ENCODE data around the gene KIAA1217. TPM values are rescaled to one million over a fixed set of nuclear protein-coding genes. Genes with fewer than 3 reads are reported as not detected.

The KIAA1217 gene
- total and polyA plus RNA-seq, 2 of the 8 experiments (the other 6 are each of a cell fraction or from before 2014, with no cell fraction given), result 4.5 to 15.6 TPM

- 48% methylated on average over 10 of the region's 10 CpGs; no CpG with 5 or more reads in 1 of the 2 experiments for WGBS, 2 experiments (ENCODE audit: extremely low coverage in 1 of 2, insufficient coverage in 1 of 2, insufficient read length in 1 of 2, insufficient replicate concordance in 2 of 2, low coverage in 1 of 2, low lambda C conversion rate in 2 of 2, missing lambda C conversion rate in 1 of 2)
- Histone ChIP-seq H4K8ac (ENCODE audit: extremely low read depth, insufficient read depth, low read length) (no peak overlapping the region; the same call in 1 of the 2 replicates), H3K27me3 (replicated peaks in 1 of 4; ENCODE audit: control insufficient read depth in 3 of 4, extremely low read depth in 1 of 4, insufficient read depth in 3 of 4, low read length in 3 of 4) (no peaks in the 10 kb centered on the region), H4K20me1 (replicated peaks in 1 of 2; ENCODE audit: control insufficient read depth in 1 of 2, insufficient read depth in 2 of 2, low read length in 2 of 2) (no peaks in the 10 kb centered on the region), H3K9ac (replicated peaks in 1 of 4; ENCODE audit: extremely low read depth in 1 of 4, low read depth in 3 of 4, low read length in 3 of 4) (no peak overlapping the region), H3K4me3 (ENCODE audit: extremely low read depth in 1 of 4, insufficient read depth in 2 of 4, low read depth in 3 of 4, low read length in 4 of 4) (no peak overlapping the region), H3K4me1 (replicated peaks in 1 of 4; ENCODE audit: control insufficient read depth in 3 of 4, insufficient read depth in 4 of 4, low read length in 3 of 4) (peaks cover 6 to 16% (median 11%) of the 10 kb centered on the region in 4 experiments), H2AK5ac (ENCODE audit: low read depth, low read length) (no peak overlapping the region), H3K9me3 (ENCODE audit: insufficient read depth in 2 of 2, low read depth in 1 of 2, low read length in 1 of 2) (no peaks in the 10 kb centered on the region), H2AFZ (ENCODE audit: low read length) (no peak overlapping the region), H3K4ac (replicated peaks; ENCODE audit: insufficient read length, low read depth, low read length) (no peak overlapping the region), H3K56ac (replicated peaks; ENCODE audit: insufficient read length, low read depth, low read length) (no peak overlapping the region), H2BK120ac (replicated peaks; ENCODE audit: low read depth, low read length) (no peak overlapping the region), H2BK12ac (ENCODE audit: low read depth, low read length) (no peak overlapping the region), H3K79me2 (ENCODE audit: control insufficient read depth in 1 of 2, insufficient read depth in 2 of 2, low read length in 2 of 2) (no peaks in the 10 kb centered on the region), H3K79me1 (ENCODE audit: low read depth, low read length) (peaks cover 3% of the 10 kb centered on the region; the same call in 1 of the 2 replicates), H2BK15ac (ENCODE audit: low read length) (no peak overlapping the region), H4K91ac (replicated peaks; ENCODE audit: insufficient read length, low read length) (no peak overlapping the region), H3K36me3 (ENCODE audit: control insufficient read depth in 2 of 4, insufficient read depth in 4 of 4, low read length in 3 of 4) (no peaks in the 10 kb centered on the region), H2BK5ac (ENCODE audit: low read depth, low read length) (0 out of 2 replicates have a peak overlapping the region, but pooled peaks have one; percentile 78), H3K27ac (ENCODE audit: low read depth, low read length) (peak overlapping the region; percentile 33; the same call in 1 of the 2 replicates), H3K23me2 (ENCODE audit: low read depth, low read length) (no peaks in the 10 kb centered on the region), H3K18ac (ENCODE audit: extremely low read depth, low read length) (no peak overlapping the region), H2BK20ac (ENCODE audit: low read length) (no peak overlapping the region), H3K23ac (ENCODE audit: insufficient read length) (no peak overlapping the region), H3K14ac (ENCODE audit: insufficient read length) (no peak overlapping the region), H3K4me2 (ENCODE audit: insufficient read depth in 1 of 2, low read depth in 2 of 2, low read length in 2 of 2) (no peak overlapping the region), H4K5ac (ENCODE audit: insufficient read length, low read depth, low read length) (no peak overlapping the region)
- peak; percentile 50 for FAIRE-seq
- CTCF ChIA-PET (ENCODE audit: partially characterized antibody), result interaction anchor here (0.8 to 3.3 kb wide), 24 partner anchors 8 to 940 kb away, joined by 3 to 29 read pairs (median 4); no protein-coding TSS in a partner anchor
- POLR2A ChIA-PET (ENCODE audit: partially characterized antibody), result interaction anchor here (0.8 to 1.5 kb wide), 4 partner anchors 10 to 174 kb away, joined by 3 to 4 read pairs (median 4); partner anchors contain the start of gene KIAA1217
- peak; percentile 75 for DNase-seq (ENCODE audit: low read depth in 1 of 2, low spot score in 2 of 2)
- TF ChIP-seq MAFK (IDR thresholded peaks at IDR 0.05; ENCODE audit: low read depth, low read length), result no peak
- TF ChIP-seq NANOG (IDR thresholded peaks at IDR 0.05; ENCODE audit: insufficient read depth, low read depth, low read length, poor library complexity, severe bottlenecking), result no peak
- TF ChIP-seq YY1 (IDR thresholded peaks at IDR 0.05; ENCODE audit: low read depth, low read length), result no peak
- TF ChIP-seq BACH1 (IDR thresholded peaks at IDR 0.05; ENCODE audit: low read length), result no peak
- no peak for TF ChIP-seq PHF8 (conservative IDR thresholded peaks at IDR 0.05; ENCODE audit: low read depth, low read length)
- no peak for TF ChIP-seq RXRA (IDR thresholded peaks at IDR 0.05; ENCODE audit: insufficient read depth, low read depth, low read length)
- TF ChIP-seq TCF12 (IDR thresholded peaks at IDR 0.05; ENCODE audit: low read depth, low read length), result peak; percentile 94; the same call in 1 of the 2 replicates
- no peak for TF ChIP-seq SP4 (IDR thresholded peaks at IDR 0.05; ENCODE audit: low read length)
- TF ChIP-seq SUZ12 (IDR thresholded peaks at IDR 0.05; ENCODE audit: low read length), result no peak
- no peak for TF ChIP-seq POLR2AphosphoS5 (IDR thresholded peaks at IDR 0.05; ENCODE audit: low read depth, low read length)
- TF ChIP-seq CHD1 (IDR thresholded peaks at IDR 0.05; ENCODE audit: low read depth, low read length), result no peak
- no peak for TF ChIP-seq RNF2 (IDR thresholded peaks at IDR 0.05; ENCODE audit: borderline replicate concordance, low read depth, low read length, missing control alignments, poor library complexity, severe bottlenecking)
These were observed 174.8 kb downstream of the KIAA1217 start for GRCh38 chr10:24383681-24384106.

Measured in H1 (cell line).